C4-2B (cell line): ENCODE data around the gene SPAG8.

Experiments used
- CTCF ChIP-seq: fragments of 450-650 bp; conservative IDR thresholded peaks from 2 replicates; pipeline ENCODE4 v1.5.1; 2017; ENCODE audit warnings: mild to moderate bottlenecking
- ZFX ChIP-seq: fragments of 450-650 bp; IDR thresholded peaks from 2 replicates; pipeline ENCODE4 v1.6.1; 2017

- TF ChIP-seq CTCF (no peak), ZFX (no peak)
These were observed 22.1 kb downstream of the SPAG8 start for GRCh38 chr9:35790025-35790384.
